EH (cell line): ENCODE measurements around the gene FCHSD1.
A peak's percentile ranks its signal among the peaks of the same experiment; 100 is the strongest.
"Not testable (repeated sequence)": the region's sequence is repeated elsewhere in the genome, so short reads cannot be mapped to it uniquely, and the experiment has no call there.

Source experiments
- DNase-seq: peaks from one replicate; pipeline ENCODE4 v3.0.0-alpha.2; 2015; ENCODE audit warnings: low read depth

Gene FCHSD1

DNA sequence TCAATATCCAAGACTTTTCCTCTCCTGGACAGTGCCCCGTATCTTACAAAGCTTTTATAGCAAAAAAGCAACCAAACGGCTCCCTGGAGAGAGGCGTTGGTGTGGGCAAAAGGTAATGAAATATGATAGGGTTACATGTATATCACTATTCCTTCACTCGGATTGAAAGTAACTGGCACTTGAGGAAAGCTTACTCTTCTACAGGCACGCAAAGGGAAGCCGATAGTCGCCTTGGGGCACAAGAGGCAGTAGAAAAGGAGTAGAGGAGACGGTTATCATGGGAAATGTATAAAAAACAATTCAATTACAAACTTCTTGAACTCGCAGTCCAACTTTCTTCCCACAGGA, 33.6 kb downstream of the FCHSD1 start:
- peak; percentile 47 for DNase-seq

DNA sequence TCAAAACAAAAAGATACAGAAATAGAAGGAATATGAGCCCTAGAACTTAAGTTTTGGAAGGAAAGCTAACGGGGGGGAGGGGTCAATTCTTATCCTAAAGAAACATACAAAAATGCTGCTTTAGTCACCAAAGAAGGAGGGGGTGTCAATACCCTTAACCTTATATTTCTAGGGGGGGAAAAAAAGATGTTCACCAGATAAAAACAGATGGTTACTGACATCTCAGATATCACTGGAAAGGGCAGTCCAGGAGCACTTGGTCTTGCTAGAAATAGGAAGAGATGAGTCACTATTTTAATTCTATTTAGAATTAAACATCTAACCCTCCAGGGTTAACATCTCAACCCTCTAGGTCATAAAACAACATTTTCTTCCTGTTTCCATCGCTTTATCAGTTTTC, 34.1 kb downstream of the FCHSD1 start:
- peak; percentile 42 for DNase-seq

DNA sequence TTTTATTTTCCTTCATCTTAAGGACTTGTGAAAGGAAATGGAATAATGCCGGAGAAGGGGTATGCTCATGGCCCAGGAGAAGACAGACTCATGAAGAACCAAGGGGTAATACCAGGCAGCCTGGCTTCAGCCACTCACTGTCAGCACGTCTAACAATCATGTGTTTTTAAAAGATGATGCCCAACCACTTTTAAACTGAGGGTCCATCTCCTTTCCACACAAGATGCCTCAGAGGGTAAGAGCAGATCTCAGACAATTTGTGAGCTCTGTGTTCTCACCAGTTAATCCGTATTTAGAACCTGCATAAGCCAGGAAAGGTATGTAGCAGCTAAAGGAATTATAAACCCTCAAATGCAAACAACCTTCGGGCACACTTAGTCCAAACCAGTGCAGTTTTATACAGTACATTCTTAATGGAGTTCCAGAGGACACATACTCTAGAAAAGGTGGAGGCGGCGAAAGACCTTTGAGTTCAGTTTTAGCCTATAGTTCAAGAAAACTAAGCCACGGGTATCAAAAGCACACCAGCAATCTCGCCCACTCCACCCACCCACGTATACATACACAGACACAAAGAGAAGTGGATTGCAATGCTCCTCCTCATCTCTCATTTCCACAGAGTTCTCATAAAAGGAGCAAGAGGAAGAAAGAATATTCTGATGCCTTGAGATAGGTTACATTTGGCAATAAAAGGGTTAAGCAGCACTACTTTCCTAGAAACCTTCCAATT, 35.1 kb downstream of the FCHSD1 start:
- no peak for DNase-seq

DNA sequence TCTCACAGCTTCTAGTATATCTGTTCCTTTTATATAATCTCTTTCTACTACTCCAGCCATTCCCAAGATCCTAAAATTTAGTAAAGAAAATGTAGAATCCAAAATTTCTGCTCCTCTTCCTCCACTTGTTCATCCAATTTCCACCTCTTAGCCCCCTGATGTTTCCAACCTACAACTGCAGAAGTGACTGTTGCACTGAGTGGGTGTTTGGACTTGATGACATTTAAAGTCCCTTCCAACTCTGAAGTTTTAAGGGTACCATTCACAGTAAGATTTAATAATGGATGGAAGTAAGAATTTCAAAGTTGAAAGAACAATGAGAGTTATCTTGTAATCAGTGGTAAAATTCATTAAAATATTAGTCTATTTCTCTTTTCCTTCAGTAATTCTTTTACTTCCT, 37.9 kb downstream of the FCHSD1 start:
- DNase-seq: no peak

DNA sequence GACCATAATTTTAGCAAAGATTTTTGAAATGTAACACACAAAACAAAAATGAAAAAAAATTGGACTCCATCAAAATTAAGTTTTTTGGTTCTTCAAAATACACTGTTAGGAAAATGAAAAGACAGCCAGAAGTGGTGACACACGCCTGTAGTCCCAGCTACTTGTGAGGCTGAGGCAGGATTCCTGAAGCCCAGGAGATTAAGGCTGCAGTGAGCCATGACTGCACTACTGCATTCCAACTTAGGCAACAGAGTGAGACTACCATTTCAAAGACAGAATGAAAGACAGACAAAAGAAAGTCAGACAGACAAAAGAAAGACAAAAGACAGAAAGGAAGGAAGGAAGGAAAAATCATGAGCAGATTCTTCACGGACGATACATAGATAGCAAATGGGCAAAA, 39.9 kb downstream of the FCHSD1 start:
- DNase-seq: peak; percentile 13

DNA sequence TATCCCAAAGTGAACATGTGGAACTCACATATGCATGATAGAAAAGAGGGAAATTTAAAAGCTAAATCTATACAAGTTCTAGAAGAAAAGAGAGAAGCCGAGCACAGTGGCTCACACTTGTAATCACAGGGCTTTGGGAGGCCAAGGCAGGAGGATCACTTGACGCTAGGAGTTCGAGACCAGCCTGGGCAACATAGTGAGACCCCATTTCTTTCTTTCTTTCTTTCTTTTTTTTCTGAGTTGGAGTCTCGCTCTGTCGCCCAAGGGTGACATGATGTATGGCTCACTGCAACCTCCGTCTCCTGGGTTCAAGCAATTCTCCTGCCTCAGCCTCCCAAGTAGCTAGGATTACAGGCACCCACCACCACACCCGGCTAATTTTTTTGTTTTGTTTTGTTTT, 41.3 kb downstream of the FCHSD1 start:
- not testable (repeated sequence) for DNase-seq

DNA sequence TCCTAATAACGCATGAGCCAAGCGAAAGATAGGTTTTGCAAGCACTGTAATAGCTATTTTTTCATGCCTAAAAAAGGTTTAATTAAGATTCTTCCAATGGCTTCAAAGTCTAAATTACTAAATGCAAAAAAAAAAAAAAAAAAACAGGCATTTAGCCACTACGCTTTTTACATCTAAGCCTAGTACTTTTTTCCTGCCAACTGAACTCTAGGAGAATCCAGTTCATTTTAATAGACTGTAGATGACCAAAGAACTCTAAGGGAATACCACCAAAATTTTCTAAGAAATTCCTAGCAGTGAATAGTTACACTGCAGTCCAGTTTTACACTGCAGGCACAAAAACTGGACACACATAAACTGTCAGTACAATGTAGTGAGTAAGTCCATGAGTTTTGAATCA, 42.2 kb downstream of the FCHSD1 start:
- no peak for DNase-seq

DNA sequence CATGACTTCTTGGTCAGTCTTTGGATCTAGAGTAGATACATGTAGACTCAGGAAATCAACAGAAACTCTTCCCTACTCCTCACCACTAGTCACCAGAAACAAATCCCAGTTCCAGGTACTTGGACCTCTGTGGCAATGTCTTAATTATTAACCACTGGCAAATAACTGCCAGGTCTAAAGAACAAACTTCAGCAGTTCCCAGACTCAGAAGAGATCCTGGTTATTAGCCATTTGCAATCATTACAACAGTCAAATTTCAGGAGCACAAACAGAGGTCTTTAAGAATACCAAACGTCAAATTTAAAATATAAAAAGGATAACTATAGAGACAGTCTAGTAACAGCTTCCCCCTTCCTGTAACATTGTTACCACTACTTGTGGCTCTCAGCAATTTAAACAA, 42.7 kb downstream of the FCHSD1 start:
- DNase-seq: no peak

DNA sequence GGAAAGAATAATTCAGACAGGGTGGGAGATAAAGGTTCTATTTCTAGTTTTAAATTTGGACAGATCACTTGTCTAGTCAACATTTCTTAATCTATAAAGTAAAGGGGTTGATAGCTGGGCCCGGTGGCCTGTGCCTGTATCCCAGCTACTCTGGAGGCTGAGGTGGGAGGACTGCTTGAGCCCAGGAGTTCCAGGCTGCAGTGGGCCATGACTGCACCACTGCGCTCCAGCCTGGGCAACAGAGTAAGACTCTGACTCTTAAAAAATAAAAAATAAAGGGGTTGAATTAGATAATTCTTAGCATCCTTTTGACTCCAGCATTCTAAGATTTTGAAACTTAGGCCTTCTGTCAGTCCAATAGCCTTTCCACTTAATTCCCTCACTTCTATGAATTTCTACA, 43.2 kb downstream of the FCHSD1 start:
- DNase-seq: no peak

DNA sequence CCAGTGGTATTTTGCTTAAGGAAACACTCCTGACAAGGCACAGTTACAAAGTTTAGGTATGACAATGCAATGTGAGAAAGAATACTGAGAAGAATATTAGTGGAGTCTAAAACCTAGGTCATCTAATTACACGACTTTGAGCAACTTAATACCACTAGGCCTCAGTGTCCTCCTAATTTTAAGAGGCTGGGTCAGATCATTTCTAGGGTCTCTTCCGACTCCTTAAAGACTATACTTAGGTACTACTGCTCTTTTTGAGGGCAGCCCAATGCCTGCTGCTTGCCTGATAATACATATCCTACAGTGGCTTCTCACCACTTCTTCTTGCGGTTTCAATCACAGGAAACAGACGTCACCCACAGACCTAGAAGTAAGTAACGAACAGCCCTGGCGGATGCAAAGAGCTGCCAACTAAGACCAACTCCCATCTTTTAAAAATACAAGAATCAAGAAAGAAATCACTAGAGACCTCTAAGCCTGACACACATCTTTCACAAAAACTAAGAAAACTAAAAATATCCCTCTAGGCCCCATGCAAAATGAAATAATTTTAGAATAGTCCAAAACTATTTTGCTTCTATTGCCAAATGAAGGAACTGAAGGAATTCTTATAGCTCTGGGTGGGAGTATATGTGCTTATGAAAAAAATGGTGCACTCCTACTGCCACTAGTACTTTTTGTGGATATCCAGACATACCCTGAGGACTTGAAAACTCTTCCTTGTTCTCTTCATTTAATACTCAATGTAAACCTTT, 45.5 kb downstream of the FCHSD1 start:
- no peak for DNase-seq

DNA sequence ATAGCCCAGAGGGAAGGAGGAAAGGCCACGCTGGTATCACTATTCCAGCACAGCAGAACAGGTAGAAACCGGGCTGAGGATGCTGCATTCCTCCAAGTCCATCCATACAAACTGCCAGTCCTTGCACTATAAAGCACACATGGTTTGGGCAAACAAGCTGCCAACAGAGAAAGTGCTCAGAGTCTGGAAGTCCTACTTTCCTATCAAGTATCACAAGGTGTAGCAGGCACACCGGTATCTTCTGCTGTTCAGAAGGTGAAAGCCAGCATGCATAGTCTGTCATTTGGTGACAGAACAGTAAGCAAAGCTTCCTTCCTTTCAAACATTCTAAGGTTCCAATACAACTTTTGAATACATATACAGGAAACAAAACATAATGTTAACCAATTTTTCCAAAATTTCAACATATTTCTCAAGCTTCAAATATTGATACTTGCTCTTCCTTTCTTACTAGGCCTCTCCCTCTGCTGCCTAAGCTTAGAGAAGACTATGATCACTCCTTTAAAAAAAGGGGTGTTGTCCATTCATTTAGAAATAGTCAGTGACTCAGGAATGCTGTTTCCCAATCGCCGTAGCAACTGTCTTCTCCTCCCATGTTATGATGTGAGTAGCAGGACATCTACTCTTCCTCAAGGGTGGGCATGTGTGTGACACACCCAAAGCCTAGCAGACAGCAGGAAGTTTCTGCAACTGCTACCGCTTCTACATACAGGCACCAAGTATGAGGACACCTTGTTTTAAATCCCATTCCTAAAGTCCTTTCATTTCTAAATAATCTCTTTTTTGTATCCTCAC, 47.1 kb downstream of the FCHSD1 start:
- DNase-seq: peak; percentile 94

DNA sequence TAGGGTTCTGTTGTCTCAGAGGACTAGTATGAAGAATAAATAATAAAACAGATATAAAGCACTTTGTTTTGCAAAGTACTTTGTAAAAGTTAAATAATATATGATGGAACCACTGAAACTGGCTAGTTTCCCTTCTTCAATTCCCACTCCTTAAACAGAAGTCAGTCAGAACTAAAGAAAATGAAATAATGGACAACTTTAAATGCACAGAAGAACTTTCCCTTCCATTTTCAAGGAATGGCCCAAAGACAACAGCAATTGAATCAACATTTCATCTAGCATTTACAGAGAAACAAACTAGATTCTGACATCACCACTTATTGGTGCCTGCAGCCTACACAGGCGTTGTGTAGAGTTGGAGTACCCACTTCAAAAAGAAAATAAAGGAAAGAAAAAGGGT, 48.6 kb downstream of the FCHSD1 start:
- no peak for DNase-seq

DNA sequence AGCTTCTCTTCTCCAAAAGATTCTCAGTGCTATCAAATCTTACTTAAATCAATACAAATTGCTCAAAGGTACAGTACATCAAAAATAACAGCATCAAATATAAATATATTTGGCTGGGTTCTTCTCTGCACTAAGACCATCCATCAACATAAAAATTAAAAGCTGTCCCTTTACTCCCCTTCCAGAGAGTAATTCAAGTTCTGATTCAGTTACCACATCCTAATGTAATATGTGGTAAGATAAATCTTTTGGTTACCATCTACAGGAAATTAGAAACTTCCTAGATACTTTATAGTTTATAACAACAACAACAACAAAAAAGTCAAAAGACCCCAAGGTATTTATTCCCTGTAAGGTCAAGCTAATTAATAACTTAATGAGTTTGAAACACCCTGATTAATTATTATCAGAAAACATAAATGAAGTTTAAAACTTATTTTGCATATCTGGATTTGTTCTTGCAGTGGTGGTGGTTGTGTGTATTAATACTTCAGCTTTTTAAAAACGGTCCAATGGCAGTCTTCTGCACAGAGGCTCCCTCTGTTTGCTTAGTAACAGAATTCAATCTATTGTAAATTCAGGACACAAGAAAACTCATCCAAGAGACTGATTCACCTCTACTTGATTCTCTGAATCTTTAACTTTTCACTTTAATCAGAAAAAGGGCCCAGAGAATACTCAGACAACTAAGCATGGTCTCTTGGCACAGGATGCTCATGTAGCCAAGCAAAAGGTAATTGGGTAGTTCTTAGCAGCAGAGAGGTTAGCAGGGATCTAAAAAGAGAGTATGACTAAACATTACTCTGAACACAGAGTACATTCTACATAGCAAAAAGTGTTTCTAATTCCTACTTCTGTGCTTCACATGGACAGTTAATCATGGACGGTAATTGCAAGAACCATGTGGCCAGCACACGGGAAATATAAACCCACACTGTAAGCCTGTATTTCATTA, 52.5 kb downstream of the FCHSD1 start:
- DNase-seq: peak; percentile 55

DNA sequence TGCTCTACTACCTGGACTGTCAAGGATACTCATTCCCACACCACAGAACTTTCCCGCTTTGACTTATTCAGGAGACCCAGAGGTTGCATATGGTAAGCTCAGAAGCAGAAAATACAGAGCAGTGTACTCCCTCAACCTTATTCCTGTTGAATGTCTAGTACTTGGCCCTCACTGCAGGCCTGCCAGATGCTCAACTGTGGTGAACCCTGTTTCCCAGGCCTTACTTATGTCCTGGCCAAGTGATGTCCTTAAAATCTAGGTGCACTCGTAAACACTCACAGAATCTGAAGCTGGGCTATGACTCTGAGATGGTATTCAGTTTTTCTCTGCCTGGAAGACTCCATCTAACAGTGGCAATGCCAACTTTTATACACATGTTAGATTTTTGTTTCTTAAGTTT, 53.4 kb downstream of the FCHSD1 start:
- DNase-seq: no peak

DNA sequence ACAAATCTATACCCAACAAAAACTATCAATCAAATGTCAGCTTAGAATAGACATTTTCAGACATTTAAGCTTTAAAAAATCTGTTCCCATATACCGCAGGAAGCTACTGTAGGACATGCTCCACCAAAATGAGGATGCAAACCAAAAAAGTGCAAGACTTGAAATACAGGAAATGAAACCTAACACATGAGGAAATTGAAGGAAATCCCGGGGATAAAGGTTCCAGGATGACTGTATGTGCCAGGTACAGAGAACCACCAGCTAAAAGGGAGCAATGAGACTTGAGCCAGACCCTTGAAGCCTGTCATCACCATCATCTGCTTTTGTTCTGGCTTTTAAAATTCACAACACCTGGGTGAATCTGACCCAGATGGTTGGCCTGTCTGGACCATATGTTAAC, 53.8 kb downstream of the FCHSD1 start:
- DNase-seq: no peak

DNA sequence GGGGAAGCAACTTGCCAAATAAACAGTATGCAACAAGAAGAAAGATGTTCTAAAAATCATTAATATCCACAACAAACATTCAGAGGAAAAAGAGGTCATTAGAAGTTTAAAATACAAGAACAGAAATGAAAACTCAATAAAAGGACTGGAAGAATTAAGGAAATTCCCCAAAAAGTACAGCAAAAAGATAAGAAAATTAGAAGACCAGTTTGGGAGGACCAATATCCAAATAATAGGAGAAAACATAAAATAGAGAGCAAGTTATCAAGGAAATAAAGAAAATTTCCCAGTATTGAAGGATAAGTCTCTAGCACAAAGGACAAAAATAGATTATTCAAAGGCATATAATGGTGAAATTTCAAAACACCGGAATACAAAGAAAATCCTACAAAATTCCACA, 54.4 kb downstream of the FCHSD1 start:
- no peak for DNase-seq

DNA sequence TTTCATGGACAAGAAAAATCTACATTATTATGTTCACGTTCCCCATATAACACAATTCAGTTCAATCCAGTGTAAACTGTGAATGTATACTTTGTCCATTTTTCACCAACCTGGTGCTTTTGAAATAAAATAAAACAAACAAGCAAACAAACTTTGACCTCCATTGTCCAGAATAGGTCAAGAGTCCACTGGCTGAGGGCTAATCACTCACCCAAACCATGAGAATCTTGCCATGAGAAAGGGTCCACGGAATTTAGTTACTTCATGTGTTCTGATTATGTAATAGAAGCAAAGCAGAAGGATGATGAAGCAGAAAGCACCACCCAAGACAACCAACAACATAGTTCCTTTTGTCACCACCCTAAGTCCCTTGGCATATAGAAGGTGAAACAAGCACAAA, 61.1 kb downstream of the FCHSD1 start:
- no peak for DNase-seq
